Measurements from ENCODE around the gene OSGIN1.

OSGIN1 gene

DNA sequence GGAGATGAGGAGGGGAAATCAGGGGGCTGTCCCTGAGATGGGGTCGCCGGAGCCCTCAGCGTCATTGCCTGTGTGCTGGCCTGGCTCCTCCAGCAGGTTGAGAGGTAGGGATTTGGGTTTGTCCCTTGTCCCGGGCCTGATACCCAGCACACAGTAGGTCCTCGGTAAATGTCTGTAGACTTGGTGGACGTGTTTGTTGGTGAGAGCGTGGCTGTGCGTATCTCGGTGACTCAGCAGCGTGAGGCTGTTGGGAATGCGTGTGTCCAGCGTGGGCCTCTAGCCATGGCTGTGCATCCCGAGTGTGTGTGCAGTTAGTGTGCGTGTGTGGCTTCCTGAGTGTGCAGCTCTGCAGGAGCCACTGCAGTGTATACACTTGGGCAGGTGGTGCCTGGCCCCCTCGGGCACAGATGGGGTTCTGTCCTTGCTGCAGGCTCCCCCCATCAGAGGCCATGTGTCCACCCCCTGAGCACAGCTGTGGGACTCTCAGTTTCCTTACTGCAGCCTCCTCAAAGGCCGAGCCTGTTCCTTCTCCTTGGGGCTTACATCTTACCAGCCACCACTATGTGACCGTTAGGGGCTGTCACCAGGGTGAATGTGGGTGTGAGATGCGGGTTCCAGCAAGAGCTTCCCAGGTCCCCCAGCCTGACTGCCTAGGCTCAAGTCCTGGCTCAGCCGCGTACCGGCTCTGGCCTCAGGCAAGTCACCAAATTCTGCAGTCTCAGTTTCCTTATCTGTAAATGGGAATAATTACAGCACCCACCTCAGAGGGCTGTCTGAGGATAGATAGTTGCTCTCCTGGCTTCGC lies 20.7 kb downstream of the OSGIN1 start:
- DNase-seq = no peak

- no peak for DNase-seq
These were observed 21.4 kb downstream of the OSGIN1 start for GRCh38 chr16:83974475-83974874.

DNA sequence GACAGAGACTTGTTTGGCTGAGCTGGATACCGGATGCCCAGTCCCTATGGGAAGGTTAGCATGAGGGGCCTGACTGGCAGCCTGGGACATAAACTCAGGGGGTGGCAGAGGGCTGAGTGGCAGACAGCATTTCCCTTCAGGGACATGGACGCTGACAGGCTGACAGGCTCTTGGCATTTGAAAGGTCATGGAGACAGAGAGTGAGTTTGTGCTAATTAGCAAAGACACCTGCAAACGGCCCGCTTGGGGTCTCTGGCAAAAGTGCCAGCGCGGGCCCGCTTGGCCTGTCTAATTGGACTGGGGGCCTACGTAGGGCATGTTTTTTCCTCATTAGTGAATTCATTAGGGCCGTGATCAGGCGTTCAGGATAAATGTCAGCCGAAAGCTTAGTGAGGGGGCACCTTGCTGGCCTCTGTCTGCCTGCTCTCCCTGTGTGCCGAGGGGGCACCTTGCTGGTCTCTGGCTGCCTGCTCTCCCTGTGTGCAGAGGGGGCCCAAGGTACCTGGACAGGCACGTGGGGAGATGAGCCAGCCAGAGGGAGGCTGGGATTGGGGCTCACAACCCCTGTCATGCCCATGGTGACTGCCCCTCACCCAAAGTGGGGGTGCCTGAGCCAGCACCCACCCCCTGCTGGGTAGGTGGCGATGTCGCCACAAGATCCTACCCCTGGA lies 22.7 kb downstream of the OSGIN1 start:
- DNase-seq = no peak

GRCh38 chr16:83977056-83977815 lies 24.2 kb downstream of the OSGIN1 start:
- DNase-seq = no peak

GRCh38 chr16:83978401-83978904 lies 25.4 kb downstream of the OSGIN1 start:
- DNase-seq = no peak

GRCh38 chr16:83979441-83979840 lies 26.4 kb downstream of the OSGIN1 start:
- no peak for DNase-seq

GRCh38 chr16:83980794-83981193 lies 27.8 kb downstream of the OSGIN1 start:
- DNase-seq = no peak

- no peak for DNase-seq
These were observed 28.8 kb downstream of the OSGIN1 start for GRCh38 chr16:83981799-83982198.

- no peak for DNase-seq
These were observed 30.5 kb downstream of the OSGIN1 start for GRCh38 chr16:83983491-83983890.

DNA sequence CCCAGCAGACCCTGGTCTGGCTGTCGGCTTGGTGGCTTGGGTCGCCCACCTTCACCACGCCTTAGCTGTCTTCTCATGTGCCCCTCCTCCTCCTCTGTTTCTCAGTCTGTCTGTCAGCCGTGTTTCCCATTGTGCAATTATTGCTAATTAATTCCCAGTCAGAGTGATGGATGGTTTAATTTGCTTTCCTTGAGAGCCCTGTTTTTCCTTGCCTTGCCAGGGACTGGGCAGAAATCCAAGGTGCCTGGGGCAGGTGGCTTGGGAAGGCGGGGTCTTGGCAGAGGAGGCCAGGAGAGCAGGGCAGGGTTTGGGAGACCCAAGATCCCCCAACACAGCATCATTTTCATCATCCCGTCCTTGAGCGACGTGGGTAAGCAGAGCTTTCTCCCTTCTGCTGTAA lies 36.3 kb downstream of the OSGIN1 start:
- DNase-seq = no peak

DNA sequence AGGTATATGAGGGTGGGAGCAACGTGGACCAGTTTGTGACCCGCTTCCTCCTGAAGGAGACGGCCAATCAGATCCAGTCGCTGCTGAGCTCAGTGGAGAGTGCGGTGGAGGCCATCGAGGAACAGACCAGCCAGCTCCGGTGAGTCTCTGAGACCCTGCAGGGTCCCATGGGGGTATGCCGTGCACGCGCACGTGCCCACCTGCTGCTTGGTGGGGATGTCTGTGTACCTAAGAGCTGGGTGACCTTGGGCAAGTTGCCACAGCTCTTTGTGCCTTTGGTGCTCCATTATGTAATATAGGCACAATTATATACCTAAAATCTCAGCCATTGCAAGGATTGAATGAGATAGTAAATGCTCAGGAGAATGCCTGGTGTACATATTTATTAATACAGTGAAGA lies 37.5 kb downstream of the OSGIN1 start:
- no peak for DNase-seq

DNA sequence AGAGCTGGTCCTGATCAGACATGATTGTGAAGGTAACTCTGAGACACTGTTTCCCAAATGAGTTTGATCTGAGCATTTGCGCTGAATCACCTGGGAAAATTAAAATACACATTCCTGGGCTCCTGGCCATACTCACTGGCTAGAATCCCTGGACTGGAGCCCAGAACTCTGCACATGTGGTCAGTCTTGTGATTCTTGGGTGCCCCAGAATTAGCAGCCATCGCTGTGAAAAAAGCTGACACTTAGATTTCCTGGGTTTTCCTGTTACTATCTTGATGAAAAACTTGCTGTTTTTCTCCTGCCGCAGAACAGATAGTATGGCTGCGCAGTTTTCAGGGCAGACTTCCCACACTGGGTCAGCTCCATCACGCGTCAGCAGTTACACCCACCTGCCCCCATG lies 39.6 kb downstream of the OSGIN1 start:
- no peak for DNase-seq

GRCh38 chr16:83994087-83994486 lies 41.0 kb downstream of the OSGIN1 start:
- peak; percentile 47 for DNase-seq

DNA sequence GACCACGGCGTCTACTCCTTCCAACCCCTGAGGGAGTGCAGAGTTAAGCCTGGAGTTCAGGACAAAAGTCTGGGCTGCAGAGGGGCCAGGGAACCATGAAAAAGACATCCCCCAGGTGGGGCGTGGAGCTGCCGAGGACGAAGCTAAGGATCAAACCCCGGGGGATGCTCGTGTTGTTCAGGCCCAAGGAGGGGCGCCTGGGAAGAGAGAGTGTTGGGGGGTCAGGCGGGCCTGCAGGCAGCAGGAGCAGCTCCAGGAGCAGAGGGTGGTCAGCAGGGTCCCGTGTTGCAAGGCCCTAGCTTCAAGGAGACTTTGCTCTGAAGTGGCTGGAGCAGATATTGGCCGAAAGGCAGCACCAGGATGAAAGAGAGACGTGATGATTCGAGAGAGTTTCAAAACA lies 41.7 kb downstream of the OSGIN1 start:
- no peak for DNase-seq

DNA sequence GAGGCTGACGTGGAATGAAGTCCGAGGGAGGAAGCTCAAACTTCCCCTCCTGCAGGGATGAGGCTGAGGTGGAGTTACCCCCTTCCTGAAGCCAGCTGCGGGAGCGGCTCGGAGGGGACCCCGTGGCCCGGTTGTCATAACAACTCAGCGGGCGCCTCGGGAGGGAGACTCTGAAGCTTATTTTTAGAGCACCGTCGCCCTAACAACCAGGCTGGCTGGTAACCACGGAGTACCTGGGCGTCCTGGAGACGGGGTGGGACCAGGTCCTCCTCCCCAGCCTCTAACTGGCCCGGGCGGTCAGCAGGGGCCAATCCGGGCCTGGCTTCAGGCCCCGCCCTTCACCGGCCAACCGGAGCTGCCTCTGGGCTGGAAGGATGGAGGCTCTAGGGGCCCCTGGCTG lies 42.7 kb downstream of the OSGIN1 start:
- no peak for DNase-seq

GRCh38 chr16:83996481-83997252 lies 43.6 kb downstream of the OSGIN1 start:
- no peak for DNase-seq

GRCh38 chr16:83998091-83998490 lies 45.1 kb downstream of the OSGIN1 start:
- no peak for DNase-seq

GRCh38 chr16:84000989-84001642 lies 48.1 kb downstream of the OSGIN1 start:
- DNase-seq = no peak

DNA sequence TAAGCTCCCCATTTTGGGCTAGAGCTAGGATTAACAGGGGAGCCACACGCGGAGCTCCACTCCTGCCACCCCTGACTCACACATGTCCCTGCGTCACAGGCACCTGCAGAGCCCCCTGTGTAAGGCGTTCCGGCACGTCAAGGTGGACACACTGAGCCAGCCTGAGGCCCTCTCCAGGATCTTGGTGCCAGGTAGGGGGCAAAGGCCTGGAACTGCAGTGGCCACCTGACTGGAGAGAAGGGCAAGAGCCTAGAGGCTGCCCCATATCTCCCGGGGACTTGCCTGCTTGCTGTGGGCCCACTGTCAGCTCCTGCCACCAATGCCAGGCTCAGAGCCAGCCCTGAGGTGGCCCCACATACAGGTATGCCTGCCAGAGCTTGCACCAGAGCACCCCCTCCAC lies 48.7 kb downstream of the OSGIN1 start:
- DNase-seq = no peak

DNA sequence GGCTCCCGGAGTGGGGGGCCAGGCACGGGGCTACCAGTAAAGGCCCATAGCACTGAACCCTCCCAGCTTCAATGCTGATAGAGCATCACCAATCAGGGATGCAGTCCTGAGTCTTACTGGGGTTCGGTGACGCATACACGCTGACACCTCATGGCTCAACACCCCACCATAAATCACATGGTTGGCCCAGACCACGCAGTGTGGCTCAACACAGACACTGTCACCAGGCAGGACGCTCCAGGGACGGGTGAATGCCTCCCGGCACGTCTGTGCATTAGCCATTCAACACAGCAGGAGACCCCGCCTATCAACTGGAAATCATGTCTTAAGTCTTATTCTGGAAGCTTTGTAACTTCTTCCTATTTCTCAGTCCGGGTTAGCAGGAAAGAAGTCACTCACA lies 50.0 kb downstream of the OSGIN1 start:
- DNase-seq = no peak

DNA sequence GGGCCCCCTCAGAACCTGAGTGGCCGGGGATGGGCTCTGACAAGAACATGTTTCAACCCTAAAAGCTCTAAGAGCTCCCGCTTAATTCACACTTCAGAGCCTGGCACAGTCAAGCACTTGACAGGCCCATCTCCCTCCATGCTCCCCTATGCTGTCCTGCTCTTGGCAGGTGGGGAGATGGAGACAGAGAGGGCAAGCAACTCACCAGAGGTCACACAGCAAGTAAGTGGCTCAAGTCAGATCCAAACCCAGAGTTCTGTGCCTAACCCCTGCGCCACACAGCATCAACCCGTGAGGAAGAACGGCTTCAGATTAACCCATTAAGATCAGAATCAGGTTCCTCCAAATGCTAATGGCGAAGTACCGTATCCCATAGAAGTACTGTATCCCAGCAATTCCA lies 51.4 kb downstream of the OSGIN1 start:
- no peak for DNase-seq

- no peak for DNase-seq
These were observed 52.4 kb downstream of the OSGIN1 start for GRCh38 chr16:84005391-84005790.

Measured in CD4-positive, alpha-beta T cell treated with Interferon gamma for 1 hour (primary cell).